CD4-positive, alpha-beta T cell treated with Interferon gamma for 1 hour (primary cell): ENCODE data around the gene FCER1G.
"Not testable (repeated sequence)": the region's sequence is repeated elsewhere in the genome, so short reads cannot be mapped to it uniquely, and the experiment has no call there.

Source experiments
- DNase-seq: peaks from one replicate; pipeline ENCODE4 v3.0.0-alpha.2; 2020

The FCER1G gene

DNA sequence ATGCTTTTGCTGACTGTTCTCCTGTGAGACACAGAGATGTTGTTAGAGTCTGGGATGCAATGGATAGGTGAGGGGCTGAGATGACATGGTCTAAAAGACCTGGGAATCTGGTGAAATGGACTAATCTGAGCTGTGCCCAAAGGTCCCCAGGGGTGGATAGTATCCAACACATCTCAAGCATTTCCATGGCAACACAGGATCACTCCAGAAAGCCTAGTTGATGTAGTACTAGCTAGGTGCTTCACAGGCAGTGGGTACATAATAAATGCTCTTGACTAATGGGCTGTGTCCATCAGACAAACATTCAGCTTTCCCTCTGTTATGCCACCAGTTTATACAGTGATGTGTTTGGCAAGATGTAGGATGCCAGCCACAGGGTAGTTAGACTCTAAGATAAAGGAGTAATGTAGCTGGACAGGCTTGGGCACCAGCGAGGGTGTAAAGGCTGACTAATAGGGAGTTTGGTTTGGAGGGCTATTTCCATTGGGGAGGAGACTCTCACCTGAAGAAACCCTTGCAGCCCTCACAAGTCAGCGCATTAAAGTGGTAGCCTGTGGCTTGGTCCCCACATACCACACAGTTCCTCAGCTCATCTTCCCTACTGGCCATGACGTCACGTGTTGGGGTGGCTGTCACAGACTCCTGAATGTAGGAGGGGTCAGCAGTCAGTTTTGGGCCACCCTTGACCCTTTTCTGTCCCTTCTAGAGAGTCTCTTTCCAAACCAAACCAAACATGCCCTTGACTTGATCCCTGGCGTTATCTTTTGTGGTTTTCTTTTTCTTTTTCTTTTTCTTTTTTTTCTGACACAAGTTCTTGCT is 21.1 kb downstream of the FCER1G start:
- DNase-seq, result no peak

DNA sequence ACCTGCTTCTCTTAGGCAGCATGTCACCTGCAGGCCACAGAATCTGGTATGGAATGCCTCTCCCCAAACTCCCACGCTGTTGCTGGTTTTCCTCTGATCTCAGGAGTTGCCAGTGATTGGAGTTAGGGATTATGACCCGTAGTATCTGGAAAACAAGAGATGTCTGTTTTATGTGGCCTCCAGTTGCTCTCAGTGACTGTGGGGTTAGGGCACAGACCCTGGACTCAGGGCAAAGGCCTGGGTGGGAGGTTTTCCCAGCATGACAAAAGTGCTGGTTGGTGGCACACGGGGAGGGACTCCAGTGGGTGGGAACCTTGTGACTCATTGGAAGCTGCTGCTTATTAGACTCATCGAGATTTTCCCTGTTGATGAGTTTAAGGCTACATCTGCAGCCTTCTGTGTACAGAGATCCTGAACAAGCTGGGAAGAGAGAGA is 23.0 kb downstream of the FCER1G start, which contains the start of gene NR1I3:
Gene NR1I3 (minus strand): TSS at position 165 of the 435 bp plus-strand sequence. CDS start 1,638 bp downstream, outside the sequence.
- DNase-seq, result no peak

DNA sequence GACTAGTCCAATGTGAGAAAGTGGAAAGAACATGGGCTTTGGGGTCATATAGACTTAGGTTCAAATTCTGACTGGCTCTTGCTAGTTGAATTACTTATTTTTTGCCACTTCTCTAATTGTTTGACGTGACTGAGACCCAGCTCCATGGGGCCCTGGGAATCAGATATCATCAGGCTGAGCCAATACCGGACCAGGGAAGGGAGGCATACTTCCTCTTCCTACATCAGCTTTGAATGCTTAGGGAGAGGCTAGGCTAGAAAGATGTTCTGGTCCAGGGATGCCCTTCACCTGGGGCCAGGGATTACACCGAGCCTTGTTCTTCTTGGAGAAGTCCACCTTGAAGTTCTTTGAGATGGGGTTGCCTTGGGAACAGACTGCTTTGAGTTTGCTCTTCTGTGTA is 26.6 kb downstream of the FCER1G start:
- no peak for DNase-seq

DNA sequence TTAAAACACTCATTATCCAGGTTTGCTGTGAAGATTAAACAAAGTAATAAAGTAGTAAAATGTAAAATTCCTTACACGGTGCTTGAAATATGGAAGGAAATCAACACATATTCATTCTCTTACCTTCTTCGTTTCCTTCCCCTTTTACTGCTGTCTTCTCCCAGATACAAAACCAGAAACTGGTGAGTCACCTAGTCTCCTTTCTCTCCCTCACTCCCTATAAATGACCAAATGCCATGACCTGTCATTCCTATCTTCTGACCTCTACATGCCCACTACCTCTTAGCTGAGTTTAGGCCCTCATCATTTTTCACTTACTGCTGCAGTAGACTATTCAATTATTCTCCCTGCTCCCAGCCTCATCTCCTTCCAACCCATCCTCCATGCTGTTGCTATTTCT is 27.2 kb downstream of the FCER1G start:
- DNase-seq, result no peak

DNA sequence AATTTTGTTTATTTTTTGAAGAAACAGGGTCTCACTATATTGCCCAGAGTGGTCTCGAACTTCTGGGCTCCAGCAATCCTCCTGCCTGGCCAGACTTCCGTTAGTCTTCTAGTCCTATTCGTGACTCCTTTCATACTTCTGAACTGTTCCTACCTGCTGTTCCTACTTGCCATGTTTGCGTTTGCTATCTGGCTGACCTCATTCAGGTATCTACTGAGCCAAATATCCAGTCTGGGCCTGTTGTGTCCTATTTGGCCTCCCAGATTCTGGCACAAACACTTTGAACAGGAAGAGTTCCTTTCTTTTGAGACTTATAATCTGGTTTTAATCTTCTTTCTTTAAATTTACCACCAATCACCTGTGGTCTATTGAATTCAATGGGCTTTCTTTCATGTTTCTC is 29.8 kb downstream of the FCER1G start:
- DNase-seq, result no peak

DNA sequence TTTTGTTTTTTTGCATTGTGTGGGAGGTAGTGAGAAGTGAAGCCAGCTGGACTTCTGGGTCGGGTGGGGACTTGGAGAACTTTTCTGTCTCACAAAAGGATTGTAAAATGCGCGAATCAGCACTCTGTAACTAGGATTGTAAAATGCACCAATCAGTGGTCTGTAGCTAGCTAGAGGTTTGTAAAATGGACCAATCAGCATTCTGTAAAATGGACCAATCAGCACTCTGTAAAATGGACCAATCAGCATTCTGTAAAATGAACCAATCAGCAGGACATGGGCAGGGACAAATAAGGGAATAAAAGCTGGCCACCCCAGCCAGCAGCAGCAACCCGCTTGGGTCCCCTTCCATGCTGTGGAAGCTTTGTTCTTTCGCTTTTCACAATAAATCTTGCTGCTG is 35.0 kb downstream of the FCER1G start:
- DNase-seq, result not testable (repeated sequence)

DNA sequence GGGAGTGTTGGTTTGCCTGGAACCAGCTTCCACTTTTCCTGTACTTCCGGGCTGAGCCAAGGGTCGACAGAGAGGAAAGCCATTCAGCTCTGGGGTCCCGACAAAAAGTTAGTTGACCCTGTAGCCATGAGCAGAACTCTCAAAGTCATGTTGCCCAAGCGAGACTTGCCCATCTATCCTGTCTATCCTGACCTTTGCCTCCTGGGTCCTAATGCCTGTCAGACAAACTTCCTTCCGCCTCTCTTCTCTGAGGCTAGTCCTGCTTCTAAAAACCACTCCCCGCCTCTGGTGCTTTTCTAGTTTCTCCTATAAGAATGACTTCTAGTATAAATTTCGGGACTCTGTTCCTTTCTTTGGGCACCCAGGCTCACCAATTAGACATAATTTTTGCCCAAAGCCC is 35.7 kb downstream of the FCER1G start:
- no peak for DNase-seq

DNA sequence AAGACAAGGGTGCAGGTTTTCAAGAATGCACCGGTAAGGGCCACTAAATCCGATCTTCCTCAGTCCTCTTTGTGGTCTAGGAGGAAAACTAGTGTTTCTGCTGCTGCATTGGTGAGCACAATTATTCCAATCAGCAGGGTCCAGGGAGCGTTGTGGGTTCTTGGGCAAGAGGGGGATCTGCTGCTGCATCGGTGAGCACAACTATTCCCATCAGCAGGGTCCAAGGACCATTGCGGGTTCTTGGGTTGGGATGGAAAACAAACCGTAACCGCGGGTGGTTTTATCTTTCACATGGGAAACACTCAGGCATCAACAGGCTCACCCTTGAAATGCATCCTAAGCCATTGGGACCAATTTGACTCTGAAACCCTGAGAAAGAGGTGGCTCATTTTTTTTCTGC is 36.5 kb downstream of the FCER1G start:
- DNase-seq, result no peak

DNA sequence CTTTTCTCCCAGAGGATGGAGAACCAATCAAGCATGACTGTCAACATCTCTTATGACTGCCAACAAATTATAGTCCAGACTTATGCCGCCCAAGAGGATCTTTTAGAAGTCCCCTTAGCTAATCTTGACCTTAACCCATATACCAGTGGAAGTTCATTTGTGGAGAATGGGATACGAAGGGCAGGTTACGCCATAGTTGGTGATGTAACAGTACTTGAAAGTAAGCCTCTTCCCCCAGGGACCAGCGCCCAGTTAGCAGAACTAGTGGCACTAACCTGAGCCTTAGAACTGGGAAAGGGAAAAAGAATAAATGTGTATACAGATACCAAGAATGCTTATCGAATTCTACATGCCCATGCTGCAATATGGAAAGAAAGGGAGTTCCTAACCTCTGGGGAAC is 40.2 kb downstream of the FCER1G start:
- DNase-seq, result not testable (repeated sequence)

DNA sequence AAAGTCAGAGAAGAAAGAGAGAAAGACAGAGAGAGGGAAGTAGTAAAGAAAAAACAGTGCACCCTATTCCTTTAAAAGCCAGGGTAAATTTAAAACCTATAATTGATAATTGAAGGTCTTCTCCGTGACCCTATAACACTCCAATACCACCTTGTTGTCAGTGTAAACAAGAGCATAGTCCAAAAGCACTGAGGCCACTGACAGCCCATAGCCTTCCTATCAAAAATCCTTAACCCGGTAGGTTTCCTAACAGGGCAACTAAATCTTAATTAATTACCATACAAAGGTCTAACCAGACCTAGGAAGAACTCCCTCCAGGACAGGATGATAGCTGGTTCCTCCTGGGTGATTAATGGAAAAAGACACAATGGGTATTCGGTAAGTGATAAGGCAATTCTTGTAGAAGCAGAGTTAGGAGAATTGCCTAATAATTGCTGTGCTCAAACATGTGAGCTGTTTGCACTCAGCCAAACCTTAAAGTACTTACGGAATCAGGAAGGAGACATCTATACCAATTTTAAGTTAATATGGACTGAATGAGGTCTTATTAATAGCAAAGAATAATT is 40.9 kb downstream of the FCER1G start:
- DNase-seq, result not testable (repeated sequence)

DNA sequence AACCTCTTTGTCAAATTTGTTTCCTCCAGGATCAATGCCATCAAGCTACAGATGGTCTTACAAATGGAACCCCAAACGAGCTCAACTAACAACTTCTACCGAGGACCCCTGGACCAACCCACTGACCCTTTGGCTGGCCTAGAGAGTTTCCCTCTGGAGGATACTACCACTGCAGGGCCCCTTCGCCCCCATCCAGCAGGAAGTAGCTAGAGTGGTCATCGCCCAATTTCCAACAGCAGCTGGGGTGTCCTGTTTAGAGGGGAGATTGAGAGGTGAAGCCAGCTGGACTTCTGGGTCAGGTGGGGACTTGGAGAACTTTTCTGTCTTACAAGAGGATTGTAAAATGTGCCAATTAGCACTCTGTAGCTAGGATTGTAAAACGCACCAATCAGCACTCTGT is 42.0 kb downstream of the FCER1G start:
- DNase-seq, result not testable (repeated sequence)

DNA sequence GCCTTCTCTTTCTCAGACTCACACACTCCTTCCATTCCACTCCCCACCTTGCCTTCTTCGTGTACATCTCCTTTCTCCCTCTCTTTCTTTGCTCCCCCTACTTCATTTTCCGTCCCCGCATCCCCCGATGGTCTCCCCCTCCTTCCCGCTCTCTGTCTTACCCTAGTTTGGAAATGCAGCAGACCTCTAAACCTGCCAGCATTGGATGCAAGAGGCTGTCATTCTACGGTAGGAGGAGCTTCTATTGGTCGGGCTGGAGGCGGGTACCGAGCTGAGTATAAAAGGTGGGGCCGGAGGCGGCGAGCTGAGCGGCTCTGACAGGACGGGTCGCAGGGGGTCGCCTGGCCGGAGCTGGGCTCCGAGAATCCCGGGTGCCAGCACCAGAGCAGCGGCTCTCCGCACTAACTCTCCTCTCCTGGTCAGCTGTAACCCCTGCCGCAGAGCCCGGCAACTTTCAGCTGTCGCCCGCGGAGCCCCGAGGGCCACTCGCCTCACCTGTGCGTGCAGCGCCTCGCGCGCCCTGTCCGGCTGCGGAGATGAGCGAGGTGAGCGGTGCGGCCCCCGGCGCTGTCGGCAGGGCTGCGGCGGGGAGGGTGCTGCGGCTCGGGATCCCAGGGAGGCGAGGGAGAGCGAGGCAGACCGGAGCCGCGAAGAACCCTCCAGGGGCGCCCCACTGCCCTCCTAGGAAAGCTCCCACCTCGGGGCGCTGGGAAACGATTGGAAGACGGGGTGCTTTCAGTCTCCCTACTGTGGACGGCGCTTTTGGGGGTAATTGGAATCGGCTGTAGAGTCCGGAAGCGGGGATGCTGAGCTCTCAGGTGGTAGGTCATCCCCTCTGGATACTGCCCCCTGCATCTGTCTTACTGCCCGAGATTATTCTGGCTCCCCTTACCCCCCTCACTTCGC is 43.6 kb downstream of the FCER1G start, which contains the start of gene PCP4L1:
Gene PCP4L1 (plus strand): TSS at position 307 of the 906 bp plus-strand sequence. CDS start 230 bp downstream, at position 537.
- peak; percentile 8 for DNase-seq

DNA sequence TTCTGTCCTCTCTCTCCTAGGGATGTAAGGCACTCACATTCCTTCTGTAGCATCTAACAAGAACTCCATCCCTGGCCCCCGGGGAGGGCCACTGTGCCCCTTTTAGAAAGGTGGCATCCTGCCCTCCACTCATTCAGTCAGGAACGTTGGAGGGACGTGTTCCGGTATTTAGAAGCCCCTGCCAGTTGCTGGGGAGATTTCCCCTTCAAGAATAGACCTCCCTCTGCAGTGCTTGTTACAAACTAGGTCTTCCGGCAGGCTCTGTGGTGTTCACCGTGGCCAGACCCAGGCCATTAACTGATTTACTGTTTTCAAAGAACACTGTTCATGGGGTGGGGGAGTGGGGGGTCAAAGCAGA is 44.2 kb downstream of the FCER1G start:
- no peak for DNase-seq

DNA sequence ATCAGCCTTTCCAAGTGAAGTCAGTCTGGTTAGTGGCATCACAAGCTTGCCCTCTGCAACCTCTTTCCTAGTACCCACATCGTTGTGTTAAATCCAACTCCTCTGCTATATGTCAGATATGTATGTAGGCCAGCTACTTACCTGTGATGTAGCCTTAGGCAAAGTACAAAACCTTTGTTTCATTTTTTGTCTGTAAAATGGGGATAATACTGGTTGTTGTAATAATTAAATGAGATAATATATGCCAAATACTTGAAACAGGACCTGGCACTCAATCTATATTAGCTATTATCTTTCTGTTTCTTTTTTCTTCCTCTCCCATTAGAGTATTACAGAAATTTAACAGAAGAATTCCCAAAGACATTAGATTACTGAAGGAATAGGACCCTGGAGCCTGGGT is 44.7 kb downstream of the FCER1G start:
- DNase-seq, result no peak

DNA sequence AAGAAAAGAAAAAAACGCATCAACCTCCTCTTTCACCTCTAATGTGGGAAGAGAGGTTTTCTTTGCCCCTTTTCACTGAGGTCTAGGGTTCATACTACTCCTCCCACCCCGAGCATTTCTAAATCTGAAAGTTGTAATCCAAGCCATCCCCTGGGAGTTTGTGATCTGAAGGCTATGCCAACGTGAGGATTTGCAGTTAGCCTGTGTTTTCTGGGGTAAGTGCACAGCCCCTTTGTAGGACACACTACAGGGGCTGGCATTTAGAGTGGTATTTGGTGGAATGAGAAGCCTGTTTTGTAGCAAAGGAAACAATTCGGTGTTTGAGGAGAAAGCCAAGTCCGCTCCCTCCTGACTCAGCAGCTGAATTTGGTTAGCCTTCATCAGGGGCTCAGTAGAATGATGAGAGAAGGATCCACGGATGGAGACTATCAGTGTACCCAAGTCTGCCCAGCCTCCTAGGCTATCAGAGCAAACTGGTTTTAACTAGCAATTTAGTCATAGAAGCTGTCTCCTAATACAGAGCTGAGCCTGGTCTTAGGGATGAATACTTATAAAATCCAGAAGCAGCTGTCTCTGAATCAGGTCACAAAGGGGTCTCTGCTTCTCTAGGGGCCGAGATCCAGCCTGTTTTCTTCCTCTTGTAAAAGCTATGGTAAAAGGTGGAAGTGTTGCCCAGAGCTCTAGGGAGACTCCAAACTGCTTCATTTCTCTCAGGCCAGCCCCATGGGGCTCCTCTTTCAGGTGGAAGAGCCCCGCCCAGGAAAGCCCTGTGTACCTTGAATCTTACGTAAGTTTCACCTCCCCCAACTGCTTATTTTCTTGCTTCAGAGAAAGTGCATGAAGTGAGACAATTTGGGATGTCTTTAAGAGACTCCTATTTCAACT is 45.5 kb downstream of the FCER1G start:
- no peak for DNase-seq

DNA sequence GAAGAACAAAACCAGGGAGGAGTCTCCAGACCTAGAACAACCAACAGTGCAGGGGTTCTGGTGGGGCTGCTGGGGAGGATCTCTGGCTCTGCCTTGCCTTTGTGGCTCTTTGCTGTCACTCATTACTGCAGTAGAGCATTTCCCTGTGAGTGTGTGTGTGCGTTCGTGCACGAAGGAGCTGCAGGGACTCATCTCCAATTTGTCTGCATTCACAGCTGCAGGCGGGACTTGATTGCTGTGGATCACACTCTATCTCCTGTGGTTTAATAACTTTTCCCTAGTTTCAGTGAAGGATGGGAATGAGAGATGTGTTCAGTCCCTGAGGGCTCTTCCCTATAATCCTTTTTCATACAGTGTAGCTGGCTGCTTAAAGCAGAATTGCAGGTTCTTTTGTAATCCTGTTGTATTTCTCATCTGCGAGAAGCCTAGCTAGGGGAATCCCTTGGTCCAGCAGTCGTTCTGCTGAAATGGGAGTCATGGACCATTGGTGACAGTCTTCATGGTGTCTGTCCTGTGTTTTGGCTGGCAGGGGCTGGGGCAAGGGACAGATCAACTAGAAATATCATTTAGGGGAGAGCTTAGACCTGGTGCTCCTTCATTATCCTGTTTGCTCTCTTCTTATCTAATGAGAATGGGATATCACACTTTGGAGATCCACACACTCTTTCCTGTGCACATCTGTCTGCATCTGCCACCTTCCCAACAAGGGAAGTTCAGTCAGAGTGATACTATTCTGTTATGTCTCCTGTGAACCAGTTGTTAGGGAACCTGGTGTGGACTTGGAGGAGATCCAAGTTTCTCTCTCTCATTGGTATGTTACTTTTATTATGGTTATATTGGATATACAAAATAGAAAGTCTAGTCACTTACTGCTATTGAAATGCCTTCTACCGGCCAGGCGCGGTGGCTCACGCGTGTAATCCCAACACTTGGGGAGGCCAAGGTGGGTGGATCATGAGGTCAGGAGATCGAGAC is 46.5 kb downstream of the FCER1G start:
- no peak for DNase-seq

DNA sequence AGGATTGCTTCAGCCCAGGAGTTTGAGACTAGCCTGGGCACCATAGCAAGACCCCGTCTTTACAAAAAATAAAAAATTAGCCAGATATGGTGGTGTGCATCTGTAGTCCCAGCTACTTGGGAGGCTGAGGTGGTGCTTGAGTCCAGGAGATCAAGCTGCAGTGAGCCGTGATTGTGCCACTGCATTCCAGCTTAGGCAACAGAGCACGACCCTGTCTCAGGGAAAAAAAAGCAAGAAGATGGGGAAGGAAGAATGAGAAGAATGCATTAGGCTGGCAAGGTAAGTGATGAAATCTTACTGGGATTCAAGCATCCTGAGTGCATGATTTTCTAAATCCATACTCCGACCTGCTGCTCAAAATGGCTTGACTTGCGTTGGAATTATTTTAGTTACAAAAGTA is 50.2 kb downstream of the FCER1G start:
- no peak for DNase-seq

DNA sequence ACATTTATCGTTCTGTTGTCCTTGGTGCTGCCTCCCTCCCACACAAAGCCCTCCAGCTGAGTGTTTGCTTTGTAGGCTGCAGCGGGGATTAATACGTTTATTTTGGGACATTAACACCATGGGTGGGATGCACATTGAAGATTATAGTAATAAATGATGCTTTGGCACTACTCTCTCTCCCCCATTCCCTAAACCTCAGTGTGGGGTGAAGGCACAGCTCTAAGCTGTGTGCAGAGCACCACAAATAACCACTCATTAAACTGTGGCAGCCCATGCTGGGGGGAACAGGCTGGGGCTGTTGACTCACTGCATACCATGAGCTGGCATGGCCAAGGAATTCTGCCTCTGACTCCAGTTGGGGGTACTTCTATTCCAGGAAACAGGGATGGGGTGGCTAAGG is 51.1 kb downstream of the FCER1G start:
- DNase-seq, result no peak

DNA sequence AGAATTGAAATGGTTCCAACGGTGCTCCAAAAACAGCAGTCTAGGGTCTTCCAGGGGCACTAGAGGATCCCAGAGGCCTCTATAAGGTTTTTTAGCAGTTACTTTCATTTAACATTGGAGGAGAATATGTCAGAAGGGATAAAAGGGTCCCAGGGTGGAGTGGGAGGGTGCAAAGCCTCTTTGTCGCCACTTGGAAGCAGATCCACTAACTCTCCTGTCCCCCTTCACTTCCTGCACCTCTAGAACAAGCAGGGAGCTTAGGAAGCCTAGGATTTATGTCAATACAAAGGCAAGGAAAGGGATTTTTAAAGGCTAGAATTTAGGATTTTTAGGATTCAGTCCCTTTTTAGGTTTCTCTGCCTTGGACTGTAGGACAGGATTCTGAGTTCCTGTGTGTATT is 51.7 kb downstream of the FCER1G start:
- no peak for DNase-seq

DNA sequence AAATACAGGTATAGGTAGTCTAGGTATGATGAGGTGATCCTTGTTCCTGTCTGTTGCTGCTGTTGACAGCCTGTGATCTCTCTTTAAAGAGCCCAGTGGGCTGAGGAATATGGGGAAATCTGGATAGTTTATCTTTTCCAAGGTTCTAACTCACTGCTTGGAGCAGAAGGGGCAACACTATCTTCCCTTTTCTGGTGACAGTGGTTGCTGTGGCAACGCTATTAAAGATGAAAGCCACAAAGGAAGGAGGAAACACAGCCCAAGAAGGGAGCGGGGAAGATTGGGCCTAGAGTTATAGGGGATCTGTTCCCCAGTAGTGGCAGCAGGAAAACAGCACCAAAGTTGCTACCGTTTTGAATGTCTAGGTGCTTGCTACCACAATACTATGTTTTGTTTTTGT is 52.2 kb downstream of the FCER1G start:
- no peak for DNase-seq
